ENCODE data around the gene HIC1. TPM values are rescaled to one million over a fixed set of nuclear protein-coding genes. Genes with fewer than 3 reads are reported as not detected.

Gene HIC1
- total and polyA plus RNA-seq, 2 experiments from 2014 or later = 0.17 to 0.26 TPM

DNA sequence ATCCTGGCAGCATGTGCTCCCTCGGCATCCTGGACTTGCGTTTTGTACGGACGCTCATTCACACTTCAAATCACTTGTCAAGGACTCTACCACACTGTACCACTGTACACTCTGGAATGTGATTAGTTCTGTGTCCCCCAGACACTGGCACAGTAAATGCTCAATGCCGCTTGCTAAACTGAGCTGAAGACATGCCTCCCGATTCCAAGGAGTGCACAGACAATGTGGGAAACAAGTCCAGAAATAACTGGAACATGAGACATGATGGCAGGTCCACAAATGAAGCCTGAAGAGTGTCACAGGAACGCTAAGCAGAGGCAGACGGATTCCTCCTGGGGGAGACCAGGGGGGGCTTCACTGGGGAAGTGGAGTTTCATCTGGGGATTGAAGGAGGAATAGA is 22.1 kb downstream of the HIC1 start (continued):
- TF ChIP-seq, protein P1, sequence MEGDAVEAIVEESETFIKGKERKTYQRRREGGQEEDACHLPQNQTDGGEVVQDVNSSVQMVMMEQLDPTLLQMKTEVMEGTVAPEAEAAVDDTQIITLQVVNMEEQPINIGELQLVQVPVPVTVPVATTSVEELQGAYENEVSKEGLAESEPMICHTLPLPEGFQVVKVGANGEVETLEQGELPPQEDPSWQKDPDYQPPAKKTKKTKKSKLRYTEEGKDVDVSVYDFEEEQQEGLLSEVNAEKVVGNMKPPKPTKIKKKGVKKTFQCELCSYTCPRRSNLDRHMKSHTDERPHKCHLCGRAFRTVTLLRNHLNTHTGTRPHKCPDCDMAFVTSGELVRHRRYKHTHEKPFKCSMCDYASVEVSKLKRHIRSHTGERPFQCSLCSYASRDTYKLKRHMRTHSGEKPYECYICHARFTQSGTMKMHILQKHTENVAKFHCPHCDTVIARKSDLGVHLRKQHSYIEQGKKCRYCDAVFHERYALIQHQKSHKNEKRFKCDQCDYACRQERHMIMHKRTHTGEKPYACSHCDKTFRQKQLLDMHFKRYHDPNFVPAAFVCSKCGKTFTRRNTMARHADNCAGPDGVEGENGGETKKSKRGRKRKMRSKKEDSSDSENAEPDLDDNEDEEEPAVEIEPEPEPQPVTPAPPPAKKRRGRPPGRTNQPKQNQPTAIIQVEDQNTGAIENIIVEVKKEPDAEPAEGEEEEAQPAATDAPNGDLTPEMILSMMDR (conservative IDR thresholded peaks at IDR 0.05; ENCODE audit: low read depth in 2 of 2) = no peak
- no peak for TF ChIP-seq ZNF462 (CRISPR knock-in tag; IDR thresholded peaks at IDR 0.05)

DNA sequence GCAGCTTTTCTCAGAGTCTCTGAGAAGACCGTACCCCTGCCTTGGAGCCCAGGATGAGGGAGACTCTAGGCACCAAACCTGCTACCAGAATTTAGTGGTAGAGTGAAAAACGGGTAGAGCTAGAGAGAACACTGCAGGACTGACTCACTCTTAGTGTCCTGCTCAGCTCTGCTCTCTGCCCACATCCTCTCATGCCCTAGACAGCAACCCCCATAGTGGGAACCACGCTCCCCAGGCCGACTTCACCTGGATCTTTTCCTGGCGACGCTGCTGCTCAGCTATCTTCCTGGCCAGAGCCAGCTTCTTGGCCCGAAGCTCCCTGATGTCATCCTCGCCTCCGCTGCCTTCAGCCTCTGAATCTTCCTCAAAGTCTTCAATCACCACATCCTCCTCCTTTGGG is 26.7 kb downstream of the HIC1 start:
- Histone ChIP-seq H3F3A (replicated peaks; ENCODE audit: low read depth) (no peaks in the 10 kb centered on the region), H2AFZ (no peak overlapping the region), H3K27me3 (ENCODE audit: insufficient read depth) (no peaks in the 10 kb centered on the region), H3K4me2 (no peak overlapping the region), H3K4me1 (ENCODE audit: insufficient read depth) (no peaks in the 10 kb centered on the region), H3K79me2 (replicated peaks; ENCODE audit: insufficient read depth) (no peaks in the 10 kb centered on the region), H3K4me3 (no peak overlapping the region), H3K9me2 (ENCODE audit: insufficient read depth) (no peaks in the 10 kb centered on the region), H3K36me3 (ENCODE audit: insufficient read depth) (no peaks in the 10 kb centered on the region), H3K27ac (ENCODE audit: low read depth) (no peak overlapping the region), H4K20me1 (replicated peaks; ENCODE audit: insufficient read depth) (no peaks in the 10 kb centered on the region)
- DNase-seq (ENCODE audit: low spot score) (no peak), ATAC-seq (no peak)
- H3K27me3 Mint-ChIP-seq (ENCODE audit: insufficient read depth, low read depth, poor library complexity) = peaks cover 8% of the 10 kb centered on the region
- peaks cover 5% of the 10 kb centered on the region; the same call in 1 of the 3 replicates for H3K4me1 Mint-ChIP-seq
- H3K4me3 Mint-ChIP-seq = no peak overlapping the region
- no peak overlapping the region; the same call in 1 of the 2 replicates for H3K27ac Mint-ChIP-seq
- H3K36me3 Mint-ChIP-seq (ENCODE audit: low read depth) = peaks cover 12% of the 10 kb centered on the region
- H3K9me3 Mint-ChIP-seq = no peaks in the 10 kb centered on the region
- TF ChIP-seq ZNF331 (CRISPR knock-in tag; IDR thresholded peaks at IDR 0.05; ENCODE audit: low read depth) = no peak
- TF ChIP-seq STAT1 (IDR thresholded peaks at IDR 0.05; ENCODE audit: unreplicated experiment) = no peak
- no peak for TF ChIP-seq EZH2 (IDR thresholded peaks at IDR 0.05; ENCODE audit: low read depth, unreplicated experiment)
- TF ChIP-seq CREB1 (CRISPR knock-in tag; IDR thresholded peaks at IDR 0.05; ENCODE audit: low read depth) = no peak
- no peak for TF ChIP-seq ZNF462 (CRISPR knock-in tag; IDR thresholded peaks at IDR 0.05)
- TF ChIP-seq EZH2phosphoT487 (IDR thresholded peaks at IDR 0.05; ENCODE audit: unreplicated experiment) = no peak

Data from GM23338 (cell line).